NCI-H2171 (cell line): ENCODE measurements around the gene PLEKHA5.
"Not testable (repeated sequence)": the region's sequence is repeated elsewhere in the genome, so short reads cannot be mapped to it uniquely, and the experiment has no call there.

ENCODE experiments used
- DNase-seq: peaks from one replicate; lab custom pipeline; 2025; lab: John Stamatoyannopoulos, UW

The PLEKHA5 gene

DNA sequence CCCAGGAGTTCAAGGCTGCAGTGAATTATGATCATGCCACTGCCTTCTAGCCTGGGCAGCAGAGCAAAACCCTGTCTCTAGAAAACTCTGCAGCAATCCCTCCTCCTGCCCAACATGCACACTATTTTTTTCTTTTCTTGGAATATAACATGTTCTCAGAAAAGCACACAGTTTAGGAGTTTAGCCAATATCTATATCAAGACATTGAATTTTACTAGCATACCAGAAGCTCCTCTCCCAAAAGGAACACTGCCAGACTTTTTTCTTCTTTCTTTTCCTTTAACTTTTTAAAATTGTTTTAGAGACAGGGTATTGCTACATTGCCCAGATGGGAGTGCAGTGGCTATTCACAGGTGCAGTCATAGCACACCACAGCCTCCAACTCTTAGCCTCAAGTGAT is 202.7 kb downstream of the PLEKHA5 start:
- no peak for DNase-seq

GRCh38 chr12:19338405-19338804 is 208.9 kb downstream of the PLEKHA5 start:
- DNase-seq, result no peak

DNA sequence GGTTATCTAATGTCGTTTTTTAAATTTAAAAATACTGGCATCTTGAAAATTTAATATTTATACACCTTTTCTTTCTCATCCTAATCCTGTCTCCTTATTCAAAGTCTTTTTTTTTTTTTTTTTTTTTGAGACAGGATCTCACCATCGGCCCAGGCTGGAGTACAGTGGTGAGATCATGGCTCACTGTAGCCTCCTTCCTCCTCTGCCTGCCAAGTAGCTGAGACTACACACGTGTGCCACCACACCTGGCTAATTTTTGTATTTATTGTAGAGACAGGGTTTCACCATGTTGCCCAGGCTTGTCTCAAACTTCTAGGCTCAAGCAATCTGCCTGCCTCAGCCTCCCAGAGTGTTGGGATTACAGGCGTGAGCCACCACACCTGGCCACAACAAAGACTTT is 221.3 kb downstream of the PLEKHA5 start:
- DNase-seq, result not testable (repeated sequence)

DNA sequence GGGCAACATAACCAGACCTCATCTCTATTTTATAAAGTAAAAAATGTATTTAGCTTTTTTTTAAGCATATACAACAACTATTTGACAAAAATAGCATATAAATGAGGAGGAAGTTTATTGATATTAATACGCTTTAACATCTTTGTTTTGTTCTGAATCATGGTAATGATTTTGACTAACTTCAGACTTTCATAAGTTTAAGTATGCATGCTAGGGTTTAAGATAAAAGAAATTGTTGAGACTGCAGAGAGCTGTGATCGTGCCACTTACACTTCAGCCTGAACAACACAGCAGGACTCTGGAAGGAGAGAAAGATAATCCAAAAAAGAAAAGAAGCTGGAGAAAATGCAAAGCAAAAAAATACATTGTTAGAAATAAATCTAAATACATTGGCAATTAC is 221.8 kb downstream of the PLEKHA5 start:
- no peak for DNase-seq

- DNase-seq, result peak; percentile 49
Observed at GRCh38 chr12:19369691-19370148, 240.2 kb downstream of the PLEKHA5 start.

DNA sequence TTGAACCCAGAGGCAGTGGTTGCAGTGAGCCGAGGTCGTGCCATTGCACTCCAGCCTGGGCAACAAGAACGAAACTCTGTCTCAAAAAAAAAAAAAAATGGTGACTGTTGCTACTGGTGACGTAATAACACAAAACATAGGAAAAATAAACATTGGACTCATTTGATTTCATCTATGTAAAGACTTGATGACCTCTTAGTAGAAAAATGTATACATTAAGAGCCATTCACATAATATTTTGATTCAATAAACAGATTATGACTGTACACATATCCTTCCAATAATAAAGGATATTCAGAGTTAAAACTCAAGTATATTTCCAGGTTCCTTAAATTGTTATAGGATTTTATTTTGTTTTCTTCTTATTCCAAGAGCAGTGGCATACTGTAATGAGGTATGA is 244.1 kb downstream of the PLEKHA5 start:
- no peak for DNase-seq

GRCh38 chr12:19375888-19376287 is 246.4 kb downstream of the PLEKHA5 start:
- no peak for DNase-seq

DNA sequence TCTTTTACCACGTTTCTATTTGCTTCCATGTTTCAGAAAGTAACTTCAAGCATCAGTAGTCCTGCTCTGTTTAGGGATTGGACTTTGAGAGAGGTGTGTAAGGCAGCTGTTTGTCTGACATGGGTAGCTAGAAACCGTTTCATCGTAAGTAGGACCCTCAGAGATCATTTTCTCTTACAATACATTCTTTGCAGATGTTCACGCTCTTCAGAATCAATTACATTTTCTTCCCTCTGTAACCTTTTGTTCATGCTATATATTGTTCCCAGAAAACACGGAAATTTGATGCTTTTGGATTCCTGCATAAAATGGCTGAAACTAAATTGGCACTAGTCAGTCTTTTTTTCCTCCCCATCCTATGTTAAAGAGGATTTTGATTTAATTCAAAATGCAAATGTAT is 247.2 kb downstream of the PLEKHA5 start:
- no peak for DNase-seq

DNA sequence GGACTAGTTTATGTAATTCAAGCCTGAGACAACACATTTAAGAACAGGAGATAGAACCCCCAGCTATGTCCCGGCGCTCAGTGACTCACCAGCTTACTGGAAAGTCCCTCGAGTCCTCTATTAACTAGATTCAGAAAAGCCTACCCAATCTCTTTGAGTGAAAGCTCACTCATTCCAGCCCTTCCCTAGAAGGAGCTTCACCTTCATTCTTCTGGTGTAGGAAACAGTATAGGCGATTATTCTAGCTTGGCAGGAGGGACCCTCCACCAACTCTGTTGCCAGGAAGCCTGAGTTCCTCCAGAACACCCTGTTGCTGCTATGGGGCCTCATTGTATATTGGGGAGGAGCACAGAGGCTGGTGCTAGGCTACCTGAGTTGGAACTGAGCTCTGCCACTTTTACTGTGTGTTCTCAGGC is 252.6 kb downstream of the PLEKHA5 start:
- DNase-seq, result no peak

- no peak for DNase-seq
Observed at GRCh38 chr12:19382563-19382962, 253.0 kb downstream of the PLEKHA5 start.

- DNase-seq, result no peak
Observed at GRCh38 chr12:19387161-19387560, 257.6 kb downstream of the PLEKHA5 start.

DNA sequence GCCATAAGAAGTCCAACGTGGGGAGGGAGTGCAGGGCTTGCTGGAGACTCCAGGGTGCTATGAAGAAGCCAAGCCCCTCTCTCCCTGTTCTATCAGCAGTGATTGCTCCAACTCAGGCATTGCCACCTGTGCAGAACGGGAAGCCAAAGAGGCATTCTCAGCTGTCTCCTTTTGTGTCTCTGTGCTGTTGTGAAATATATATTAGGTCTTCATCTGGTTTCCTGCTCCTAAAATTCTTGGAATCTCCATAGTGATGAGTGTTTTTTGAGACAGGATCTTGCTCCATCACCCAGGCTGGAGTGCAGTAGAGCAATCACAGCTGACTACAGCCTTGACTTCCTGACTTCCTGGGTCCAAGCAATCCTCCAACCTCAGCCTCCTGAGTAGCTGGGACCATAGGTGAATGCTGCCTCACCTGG is 258.6 kb downstream of the PLEKHA5 start:
- no peak for DNase-seq

- no peak for DNase-seq
Observed at GRCh38 chr12:19390051-19390598, 260.6 kb downstream of the PLEKHA5 start.

DNA sequence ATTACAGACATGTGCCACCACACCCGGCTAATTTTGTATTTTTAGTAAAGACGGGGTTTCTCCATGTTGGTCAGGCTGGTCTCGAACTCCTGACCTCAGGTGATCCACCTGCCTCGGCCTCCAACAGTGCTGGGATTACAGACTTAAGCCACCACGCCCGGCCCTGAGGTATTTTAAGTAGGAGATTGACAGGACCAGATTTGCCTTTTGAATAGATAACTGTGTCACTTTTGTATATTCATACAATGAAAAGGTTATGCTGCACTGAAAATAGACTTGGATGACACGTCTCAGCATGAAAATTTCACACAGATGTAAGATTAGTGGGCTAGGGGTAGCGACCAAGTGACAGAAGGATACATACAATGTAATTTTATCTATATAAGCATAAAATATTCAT is 263.1 kb downstream of the PLEKHA5 start:
- not testable (repeated sequence) for DNase-seq

- no peak for DNase-seq
Observed at GRCh38 chr12:19394385-19394784, 264.9 kb downstream of the PLEKHA5 start.

DNA sequence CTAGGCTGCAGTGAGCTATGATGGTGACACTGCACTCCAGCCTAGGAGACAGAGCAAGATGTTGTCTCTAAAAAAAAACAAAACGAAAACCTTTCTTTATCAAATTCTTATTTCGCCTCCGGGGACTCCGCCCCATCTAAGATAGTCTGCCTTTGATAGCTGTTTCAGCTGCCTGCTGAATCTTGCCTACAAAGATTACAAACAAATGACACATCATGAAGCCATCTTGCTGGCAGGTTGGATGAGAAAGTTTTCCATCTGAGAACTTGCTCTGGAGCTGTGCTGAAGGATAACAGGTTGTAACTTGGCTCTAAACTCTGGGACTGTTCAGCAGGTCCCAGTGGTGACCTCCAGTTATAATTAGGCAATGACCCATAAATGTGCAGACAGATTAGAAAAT is 268.0 kb downstream of the PLEKHA5 start:
- DNase-seq, result no peak

DNA sequence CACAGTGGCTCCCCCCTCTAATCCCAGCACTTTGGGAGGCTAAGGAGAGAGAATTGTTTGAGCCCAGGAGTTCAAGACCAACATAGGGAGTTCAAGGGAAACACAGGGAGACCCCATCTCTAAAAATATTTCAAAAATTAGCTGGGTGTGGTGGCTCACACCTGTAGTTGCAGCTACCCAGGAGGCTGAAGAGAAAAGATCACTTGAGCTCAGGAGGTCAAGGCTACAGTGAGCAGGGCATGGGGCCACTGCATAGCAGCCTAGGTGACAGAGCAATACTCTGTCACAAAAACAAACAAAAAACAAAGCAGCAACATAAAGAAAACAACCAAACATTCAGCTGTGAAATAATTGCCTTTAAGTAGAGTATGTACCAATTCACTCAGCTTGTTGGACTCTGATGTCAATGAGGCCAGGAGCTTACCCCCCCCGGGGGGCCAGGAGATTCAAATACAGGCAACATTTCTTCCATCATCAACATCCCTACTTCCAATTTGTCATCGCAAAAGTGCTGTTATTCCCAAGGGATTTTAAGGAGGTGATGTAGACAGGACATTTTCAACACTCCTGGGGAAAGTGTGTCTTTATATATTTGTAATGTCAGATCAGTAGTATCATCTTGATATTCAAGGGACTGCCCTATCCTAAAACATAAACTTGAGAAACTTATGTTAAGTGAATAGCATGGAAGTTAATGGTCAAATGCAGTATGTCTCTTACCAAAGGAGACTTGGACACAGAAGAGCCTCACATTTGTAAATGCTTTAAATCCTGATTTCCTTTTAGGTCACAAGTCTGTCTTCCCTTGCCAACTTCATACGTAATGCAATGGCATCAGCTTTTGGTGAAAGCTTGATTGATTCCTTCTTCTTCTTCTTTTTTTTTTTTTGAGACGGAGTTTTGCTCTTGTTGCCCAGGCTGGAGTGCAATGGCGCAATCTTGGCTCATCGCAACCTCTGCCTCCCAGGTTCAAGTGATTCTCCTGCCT is 269.1 kb downstream of the PLEKHA5 start:
- no peak for DNase-seq

- DNase-seq, result not testable (repeated sequence)
Observed at GRCh38 chr12:19400649-19401285, 271.2 kb downstream of the PLEKHA5 start.

- DNase-seq, result no peak
Observed at GRCh38 chr12:19402211-19402610, 272.7 kb downstream of the PLEKHA5 start.

DNA sequence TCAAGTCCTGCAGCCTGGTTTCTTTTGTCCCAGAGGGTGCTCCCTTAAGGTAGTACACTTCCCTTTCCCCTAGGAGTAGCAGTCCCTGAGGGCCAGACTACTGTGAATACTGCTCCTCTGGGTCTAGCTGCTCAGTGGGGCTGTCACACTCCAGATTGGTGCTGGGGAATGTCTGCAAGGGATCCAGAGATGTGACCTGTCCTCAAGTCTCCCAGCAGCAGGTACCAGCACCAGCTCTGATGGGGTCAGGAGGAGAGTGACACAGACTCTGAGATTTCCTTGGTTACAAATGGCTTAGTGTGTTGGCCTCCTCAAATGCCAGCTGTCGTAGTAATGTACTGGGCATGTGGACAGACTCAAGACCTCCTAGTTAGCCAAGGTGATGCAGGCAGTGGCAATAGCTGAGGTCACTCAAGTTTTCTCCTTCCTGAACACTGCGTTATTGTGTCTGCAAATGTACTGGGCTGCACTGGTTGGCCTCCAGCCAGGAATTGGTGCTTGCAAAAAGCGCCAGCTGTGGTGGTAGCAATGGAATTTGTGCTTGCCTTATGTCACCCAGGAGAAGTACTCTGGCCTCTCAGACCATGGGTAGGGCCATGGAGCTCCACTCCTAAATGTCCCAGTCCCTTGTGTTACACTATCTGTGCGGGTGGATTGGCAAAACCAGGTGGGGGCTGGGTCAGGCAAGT is 273.4 kb downstream of the PLEKHA5 start:
- DNase-seq, result no peak

GRCh38 chr12:19404242-19404880 is 274.8 kb downstream of the PLEKHA5 start:
- no peak for DNase-seq

DNA sequence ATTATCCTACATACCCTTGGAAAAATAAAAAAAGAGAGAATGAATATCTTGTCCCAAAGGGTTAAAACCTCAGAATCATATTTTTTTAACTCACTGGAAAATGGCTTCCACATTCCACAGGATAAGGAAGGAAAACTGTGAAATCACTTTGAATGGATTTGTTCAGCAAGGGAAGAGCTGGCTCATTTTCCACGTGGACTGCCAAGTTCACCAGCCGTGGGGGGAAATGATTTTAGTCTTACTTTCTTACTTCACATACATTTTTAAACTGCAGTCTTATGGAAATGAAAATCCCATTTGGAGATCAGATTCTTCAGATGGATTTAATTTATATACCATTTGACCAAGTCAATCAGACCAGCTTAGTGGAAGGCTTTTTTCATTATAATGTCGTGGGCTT is 279.8 kb downstream of the PLEKHA5 start:
- DNase-seq, result no peak
